ENCODE measurements around the gene PPP1R3G. TPM values are rescaled to one million over a fixed set of nuclear protein-coding genes. Genes with fewer than 3 reads are reported as not detected.
"Not testable (repeated sequence)": the region's sequence is repeated elsewhere in the genome, so short reads cannot be mapped to it uniquely, and the experiment has no call there.

The PPP1R3G gene
- total RNA-seq, 4 donors from 2014 or later: 0.10 to 1.1 (median 0.49) TPM; not detected in 1

GRCh38 chr6:5059036-5059896 is 25.9 kb upstream of the PPP1R3G start:
- H3K27ac ChIP-seq: no peak overlapping the region
- no peaks in the 10 kb centered on the region for H3K9me3 ChIP-seq
- no peak overlapping the region for H3K4me3 ChIP-seq
- intact Hi-C loops (cut with DNase I; ENCODE audit: low total_unique reads): no loop called here
- TF ChIP-seq POLR2A (IDR thresholded peaks at IDR 0.05): no peak
- no peaks in the 10 kb centered on the region for H3K4me1 ChIP-seq
- DNase-seq (no peak), ATAC-seq (no peak)
- in situ Hi-C loops (cut with MboI; ENCODE audit: low sequenced_read_pairs in 4 of 4): no loop called here
- no peaks in the 10 kb centered on the region for H3K27me3 ChIP-seq
- H3K36me3 ChIP-seq: no peaks in the 10 kb centered on the region

GRCh38 chr6:5060439-5060838 is 24.7 kb upstream of the PPP1R3G start:
- DNase-seq; in situ Hi-C loops (cut with MboI; ENCODE audit: low sequenced_read_pairs in 4 of 4); ATAC-seq; H3K4me1 ChIP-seq; intact Hi-C loops (cut with DNase I; ENCODE audit: low total_unique reads); H3K9me3 ChIP-seq; H3K27me3 ChIP-seq; H3K27ac ChIP-seq; H3K4me3 ChIP-seq; H3K36me3 ChIP-seq: not testable (repeated sequence)

GRCh38 chr6:5061152-5061551 is 24.0 kb upstream of the PPP1R3G start:
- no peaks in the 10 kb centered on the region for H3K27me3 ChIP-seq
- no peaks in the 10 kb centered on the region for H3K36me3 ChIP-seq
- in situ Hi-C loops (cut with MboI; ENCODE audit: low sequenced_read_pairs in 4 of 4): no loop called here
- no peak for ATAC-seq
- H3K9me3 ChIP-seq: no peaks in the 10 kb centered on the region
- no peak overlapping the region for H3K27ac ChIP-seq
- no peak for DNase-seq
- no peak overlapping the region for H3K4me3 ChIP-seq
- TF ChIP-seq POLR2A (IDR thresholded peaks at IDR 0.05): no peak
- TF ChIP-seq CTCF (IDR thresholded peaks at IDR 0.05 in 4 of 5, conservative IDR thresholded peaks at IDR 0.05 in 1 of 5): no peak
- H3K4me1 ChIP-seq: no peaks in the 10 kb centered on the region
- intact Hi-C loops (cut with DNase I; ENCODE audit: low total_unique reads): no loop called here

- H3K4me1 ChIP-seq: no peaks in the 10 kb centered on the region
- TF ChIP-seq POLR2A (IDR thresholded peaks at IDR 0.05) (no peak), CTCF (IDR thresholded peaks at IDR 0.05 in 4 of 5, conservative IDR thresholded peaks at IDR 0.05 in 1 of 5) (no peak)
- in situ Hi-C loops (cut with MboI; ENCODE audit: low sequenced_read_pairs in 4 of 4) (no loop called here), intact Hi-C loops (cut with DNase I; ENCODE audit: low total_unique reads) (no loop called here)
- no peaks in the 10 kb centered on the region for H3K27me3 ChIP-seq
- no peak for DNase-seq
- H3K27ac ChIP-seq: no peak overlapping the region
- H3K36me3 ChIP-seq: no peaks in the 10 kb centered on the region
- H3K4me3 ChIP-seq: no peak overlapping the region
- no peak for ATAC-seq
- H3K9me3 ChIP-seq: no peaks in the 10 kb centered on the region
Observed at GRCh38 chr6:5063617-5064016, 21.5 kb upstream of the PPP1R3G start.

GRCh38 chr6:5066456-5067093 is 18.6 kb upstream of the PPP1R3G start:
- H3K27ac ChIP-seq: no peak overlapping the region
- TF ChIP-seq POLR2A (IDR thresholded peaks at IDR 0.05) (no peak), CTCF (IDR thresholded peaks at IDR 0.05 in 4 of 5, conservative IDR thresholded peaks at IDR 0.05 in 1 of 5) (no peak)
- in situ Hi-C loops (cut with MboI; ENCODE audit: low sequenced_read_pairs in 4 of 4): no loop called here

More at GRCh38 chr6:5066456-5067093, 18.6 kb upstream of the PPP1R3G start:
- Histone ChIP-seq H3K27me3 (no peaks in the 10 kb centered on the region), H3K4me3 (no peak overlapping the region), H3K36me3 (no peaks in the 10 kb centered on the region), H3K9me3 (no peaks in the 10 kb centered on the region), H3K4me1 (no peaks in the 10 kb centered on the region)
- intact Hi-C loops (cut with DNase I; ENCODE audit: low total_unique reads): no loop called here
- no peak for ATAC-seq
- DNase-seq: no peak
